Activated T-helper 1 cell treated with anti-CD3 and anti-CD28 coated beads, Interleukin-2, amount 50 U/mL, for 16 hours (primary cell): Measurements from ENCODE around the gene MMP11.

Experiments used
- DNase-seq, 2 donors: peaks; one replicate each; pipeline ENCODE4 v3.0.0-alpha.2; 2020; ENCODE audit warnings: low read depth in 1 of 2, low spot score in 1 of 2

MMP11 gene

GRCh38 chr22:23801238-23801821 lies 28.7 kb downstream of the MMP11 start:
- no peak for DNase-seq

- no peak for DNase-seq
Measured at GRCh38 chr22:23801886-23802377, 29.3 kb downstream of the MMP11 start.

DNA sequence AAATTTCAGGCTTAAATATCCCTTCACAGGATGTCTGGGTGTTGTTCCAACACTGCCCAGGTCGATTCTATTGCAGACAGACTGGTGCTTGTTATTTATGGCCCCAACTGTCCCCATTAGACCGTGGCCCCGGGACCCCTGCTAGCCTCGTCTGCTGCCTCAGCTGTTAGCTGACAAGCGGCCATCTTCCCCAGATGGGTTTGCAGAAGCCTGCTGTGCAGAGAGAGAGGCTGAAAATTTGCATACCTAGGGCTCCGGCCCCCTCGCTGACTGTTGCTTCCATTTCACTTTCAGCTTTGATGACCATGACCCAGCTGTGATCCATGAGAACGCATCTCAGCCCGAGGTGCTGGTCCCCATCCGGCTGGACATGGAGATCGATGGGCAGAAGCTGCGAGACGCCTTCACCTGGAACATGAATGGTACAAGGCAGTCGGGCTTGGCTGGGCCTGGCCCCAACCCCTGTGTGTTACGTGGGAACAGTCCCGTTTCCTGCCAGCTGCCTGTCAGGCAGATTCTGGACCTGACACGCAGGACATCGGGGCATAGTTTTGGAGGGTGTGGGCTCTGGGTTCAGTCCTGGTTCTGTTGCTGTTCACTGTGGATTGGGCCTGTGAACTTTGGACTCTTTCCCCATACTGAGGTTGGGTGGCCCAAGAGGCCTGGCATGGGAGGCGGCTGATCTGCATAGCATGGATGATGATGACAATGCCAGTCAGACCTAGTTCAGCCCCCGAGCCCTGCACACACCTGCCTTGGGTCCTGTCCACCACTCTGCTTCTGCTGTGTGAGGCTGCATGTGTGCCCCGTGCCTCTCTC lies 30.6 kb downstream of the MMP11 start:
- no peak for DNase-seq

- no peak for DNase-seq
Measured at GRCh38 chr22:23804781-23805291, 32.2 kb downstream of the MMP11 start.

- no peak for DNase-seq
Measured at GRCh38 chr22:23806837-23807236, 34.2 kb downstream of the MMP11 start.

DNA sequence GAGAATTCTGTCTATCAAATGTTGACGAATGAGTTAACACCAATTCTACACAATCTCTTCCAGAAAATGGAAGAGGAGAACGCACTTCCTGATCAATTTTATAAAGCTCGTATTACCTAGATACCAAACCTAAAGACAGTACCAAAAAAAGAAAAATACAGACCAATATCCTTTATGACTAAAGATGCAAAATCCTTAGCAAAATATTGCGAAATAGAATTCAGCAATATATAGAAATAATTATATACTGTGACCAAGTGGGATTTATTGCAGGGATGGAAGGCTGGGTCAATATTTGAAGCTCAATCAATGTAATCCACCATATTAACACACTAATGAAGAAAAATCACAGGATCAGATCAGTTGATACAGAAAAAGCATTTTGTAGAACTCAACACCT lies 39.7 kb downstream of the MMP11 start:
- DNase-seq: no peak

DNA sequence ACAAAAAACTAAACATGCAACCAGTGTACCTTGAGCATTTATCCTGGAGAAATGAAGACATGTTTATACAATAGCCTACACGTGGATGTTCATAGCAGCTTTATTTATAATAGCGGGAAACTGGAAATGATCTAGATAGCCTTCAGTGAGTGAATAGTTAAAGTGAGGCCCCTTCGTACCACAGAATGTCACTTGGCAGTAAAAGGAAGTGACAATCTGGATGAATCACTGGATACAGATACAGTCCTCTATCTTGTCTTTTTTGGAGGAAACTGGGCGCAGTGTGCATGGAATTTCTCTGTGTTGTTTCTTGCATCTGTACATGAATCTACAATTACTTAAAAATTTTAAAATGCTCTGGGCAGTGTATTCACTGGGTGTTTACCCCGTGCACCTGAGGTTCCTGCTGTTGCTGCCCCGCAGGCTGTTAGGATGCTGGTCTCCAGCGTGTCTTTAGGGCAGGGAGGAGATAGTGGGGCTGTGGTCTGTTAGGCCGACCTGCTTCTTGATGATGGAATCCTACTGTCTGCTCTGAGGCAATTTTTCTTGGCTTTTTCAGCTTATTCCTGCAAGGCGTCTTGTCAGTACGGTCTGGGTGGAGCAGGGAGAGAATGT lies 43.0 kb downstream of the MMP11 start:
- no peak for DNase-seq

DNA sequence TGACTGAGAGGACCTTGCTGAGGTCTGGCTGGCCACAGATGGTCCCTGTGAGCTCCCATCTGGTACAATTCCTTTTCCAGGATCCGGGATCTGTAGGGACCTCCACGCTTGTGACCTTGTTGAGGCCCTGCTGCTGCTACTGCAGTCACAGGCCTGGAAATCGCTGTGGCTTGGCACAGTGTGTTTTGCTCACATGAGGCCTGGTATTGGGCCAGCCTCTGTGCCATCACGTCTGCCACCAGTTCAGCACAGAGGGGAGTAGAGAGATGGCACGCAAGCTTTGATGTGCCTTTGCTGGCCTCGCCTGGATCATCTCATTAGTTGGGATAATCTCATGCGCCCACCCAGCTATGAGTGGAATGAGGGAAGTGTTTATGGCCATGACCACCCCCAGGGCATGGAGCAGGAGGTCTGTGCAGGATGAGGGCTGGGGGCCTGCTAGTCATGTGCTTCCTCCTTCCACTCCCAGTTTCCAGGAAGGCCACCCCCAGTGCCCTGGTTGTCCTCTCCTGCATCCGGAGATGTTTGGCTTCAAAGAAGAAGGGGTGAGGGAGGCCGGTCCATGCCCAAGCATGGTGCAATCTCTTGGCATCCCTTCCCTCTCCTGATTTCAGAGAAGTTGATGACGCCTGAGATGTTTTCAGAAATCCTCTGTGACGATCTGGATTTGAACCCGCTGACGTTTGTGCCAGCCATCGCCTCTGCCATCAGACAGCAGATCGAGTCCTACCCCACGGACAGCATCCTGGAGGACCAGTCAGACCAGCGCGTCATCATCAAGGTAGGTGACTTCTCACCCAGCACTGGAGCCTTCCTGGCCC lies 43.7 kb downstream of the MMP11 start:
- no peak for DNase-seq

DNA sequence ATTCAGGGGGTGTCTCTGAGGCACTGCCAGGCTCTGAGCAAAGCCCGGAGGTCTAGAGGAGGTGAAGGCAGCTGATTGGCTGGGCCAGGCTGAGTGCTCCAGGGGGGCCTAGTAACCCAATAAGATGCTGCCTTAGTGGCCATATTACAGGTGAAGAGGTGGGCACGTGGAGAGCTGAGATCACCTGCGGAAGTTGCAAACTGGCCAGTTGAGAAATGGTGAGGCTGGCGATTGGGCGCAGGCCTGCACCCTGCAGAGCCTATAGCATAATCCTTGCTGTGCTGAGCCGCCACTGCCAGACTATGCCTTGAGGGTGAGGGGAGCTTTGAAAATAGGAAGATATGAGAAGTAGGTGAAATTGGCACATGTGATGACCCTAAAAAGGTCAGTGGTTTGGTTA lies 44.5 kb downstream of the MMP11 start:
- no peak for DNase-seq

GRCh38 chr22:23818541-23818940 lies 45.9 kb downstream of the MMP11 start:
- no peak for DNase-seq

GRCh38 chr22:23820748-23821211 lies 48.1 kb downstream of the MMP11 start:
- no peak for DNase-seq

GRCh38 chr22:23822101-23822671 lies 49.5 kb downstream of the MMP11 start:
- DNase-seq: no peak

DNA sequence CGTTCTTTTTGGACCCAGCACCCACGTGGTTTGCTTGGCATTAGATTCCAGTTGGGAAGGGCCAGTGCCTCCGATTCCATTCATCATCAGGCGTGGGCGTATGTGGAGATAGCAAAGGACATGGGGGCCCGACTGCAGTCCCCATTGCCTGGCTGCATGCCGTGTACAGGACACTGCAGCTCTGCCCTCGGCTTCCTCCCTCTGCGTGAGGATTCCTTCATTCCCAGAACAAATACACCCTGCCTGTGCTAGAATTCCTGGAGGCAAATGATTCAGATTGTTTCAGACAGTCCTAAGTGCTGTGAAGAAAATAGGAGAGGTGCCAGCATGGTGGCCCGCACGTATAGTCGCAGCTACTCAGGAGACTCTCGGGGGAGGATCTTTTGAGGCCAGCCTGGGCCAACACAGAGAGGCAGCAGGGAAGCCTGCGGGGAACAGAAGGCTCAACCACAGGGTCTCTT lies 50.7 kb downstream of the MMP11 start:
- no peak for DNase-seq

- no peak for DNase-seq
Measured at GRCh38 chr22:23824476-23825245, 52.0 kb downstream of the MMP11 start.

- no peak for DNase-seq
Measured at GRCh38 chr22:23825246-23825905, 52.7 kb downstream of the MMP11 start.

- DNase-seq: no peak
Measured at GRCh38 chr22:23826510-23827350, 54.1 kb downstream of the MMP11 start.

GRCh38 chr22:23827351-23827995 lies 54.8 kb downstream of the MMP11 start:
- no peak for DNase-seq
